ENCODE measurements around the gene FOLR2.
"Not testable (repeated sequence)": the region's sequence is repeated elsewhere in the genome, so short reads cannot be mapped to it uniquely, and the experiment has no call there.

Gene FOLR2

GRCh38 chr11:72216638-72217037 lies at the start of gene FOLR2:
Gene FOLR2, plus strand, starts transcription at chr11:72216794. Its CDS starts 1,791 bp downstream, at chr11:72218585.
- DNase-seq (ENCODE audit: low spot score): no peak

- not testable (repeated sequence) for DNase-seq (ENCODE audit: low spot score)
Measured at GRCh38 chr11:72169046-72169555, 47.5 kb upstream of the FOLR2 start.

- DNase-seq (ENCODE audit: low spot score): not testable (repeated sequence)
Measured at GRCh38 chr11:72169754-72170153, 46.8 kb upstream of the FOLR2 start.

- not testable (repeated sequence) for DNase-seq (ENCODE audit: low spot score)
Measured at GRCh38 chr11:72172043-72172442, 44.6 kb upstream of the FOLR2 start.

- no peak for DNase-seq (ENCODE audit: low spot score)
Measured at GRCh38 chr11:72173291-72173690, 43.3 kb upstream of the FOLR2 start.

GRCh38 chr11:72174302-72175070 lies 42.1 kb upstream of the FOLR2 start:
- no peak for DNase-seq (ENCODE audit: low spot score)

- no peak for DNase-seq (ENCODE audit: low spot score)
Measured at GRCh38 chr11:72177656-72178055, 38.9 kb upstream of the FOLR2 start.

GRCh38 chr11:72179049-72179803 lies 37.4 kb upstream of the FOLR2 start:
- DNase-seq (ENCODE audit: low spot score): no peak

- DNase-seq (ENCODE audit: low spot score): no peak
Measured at GRCh38 chr11:72179804-72180396, 36.7 kb upstream of the FOLR2 start.

- not testable (repeated sequence) for DNase-seq (ENCODE audit: low spot score)
Measured at GRCh38 chr11:72180892-72181552, 35.6 kb upstream of the FOLR2 start.

GRCh38 chr11:72181553-72181958 lies 35.0 kb upstream of the FOLR2 start:
- DNase-seq (ENCODE audit: low spot score): not testable (repeated sequence)

GRCh38 chr11:72188267-72188666 lies 28.3 kb upstream of the FOLR2 start:
- no peak for DNase-seq (ENCODE audit: low spot score)

- DNase-seq (ENCODE audit: low spot score): no peak
Measured at GRCh38 chr11:72189455-72190250, 26.9 kb upstream of the FOLR2 start.

GRCh38 chr11:72190631-72191071 lies 25.9 kb upstream of the FOLR2 start:
- DNase-seq (ENCODE audit: low spot score): no peak

GRCh38 chr11:72191961-72192381 lies 24.6 kb upstream of the FOLR2 start, which contains the start of gene FOLR1:
Gene FOLR1, plus strand, starts transcription at chr11:72192140. Its CDS starts 34 bp downstream, at chr11:72192174.
- DNase-seq (ENCODE audit: low spot score): no peak

GRCh38 chr11:72195518-72196270 lies 20.9 kb upstream of the FOLR2 start:
- no peak for DNase-seq (ENCODE audit: low spot score)

GRCh38 chr11:72201445-72201844 lies 15.1 kb upstream of the FOLR2 start:
- not testable (repeated sequence) for DNase-seq (ENCODE audit: low spot score)

GRCh38 chr11:72202571-72202970 lies 14.0 kb upstream of the FOLR2 start:
- DNase-seq (ENCODE audit: low spot score): no peak

GRCh38 chr11:72203163-72203562 lies 13.4 kb upstream of the FOLR2 start:
- no peak for DNase-seq (ENCODE audit: low spot score)

- DNase-seq (ENCODE audit: low spot score): no peak
Measured at GRCh38 chr11:72204886-72205285, 11.7 kb upstream of the FOLR2 start.
